Colonic mucosa (tissue), 4 donors: Measurements from ENCODE around the gene PABPC1L2A. TPM values are rescaled to one million over a fixed set of nuclear protein-coding genes. Genes with fewer than 3 reads are reported as not detected.
"Not testable (repeated sequence)": the region's sequence is repeated elsewhere in the genome, so short reads cannot be mapped to it uniquely, and the experiment has no call there.

ENCODE experiments used
- DNase-seq: peaks from one replicate; pipeline ENCODE4 v3.0.0-alpha.2; 2020
- H3K27ac ChIP-seq: fragments of 200-600 bp; one replicate; pipeline ENCODE4 v1.8.0; 2021
- H3K27me3 ChIP-seq: fragments of 200-600 bp; one replicate; pipeline ENCODE4 v1.8.0; 2021
- H3K36me3 ChIP-seq: fragments of 200-600 bp; one replicate; pipeline ENCODE4 v1.8.0; 2021
- H3K4me1 ChIP-seq: fragments of 200-600 bp; one replicate; pipeline ENCODE4 v1.8.0; 2021; ENCODE audit warnings: mild to moderate bottlenecking
- H3K4me3 ChIP-seq: fragments of 200-600 bp; one replicate; pipeline ENCODE4 v1.8.0; 2021
- H3K9ac ChIP-seq, 2 donors: one replicate each; pipeline ENCODE4 v1.7.0; 2013; ENCODE audit warnings: control low read depth in 2 of 2, low read depth in 2 of 2, low read length in 2 of 2
- H3K9me3 ChIP-seq: fragments of 200-600 bp; one replicate; pipeline ENCODE4 v1.8.0; 2021
- CTCF ChIP-seq: fragments of 200-600 bp; IDR thresholded peaks from one replicate; pipeline ENCODE4 v1.8.0; 2022; ENCODE audit warnings: antibody characterized with exemption, mild to moderate bottlenecking
- intact Hi-C: fragments of 100-400 bp; cut with DNase I; formaldehyde crosslinking; loops from one replicate; pipeline ENCODE4 v1.14.1; 2022
- total RNA-seq, 2 donors: library from RNA; stranded (reverse); fragmentation: NEBNext Ultra II Directional in 1 of 2; extraction: Animal tissue kit (Norgen Biotek cat#: 25700) in 1 of 2; gene quantifications; one replicate each; pipeline ENCODE4 v1.2.1, GENCODE V29; 2021
- donor health status: healthy.
- donor health status: DM: no; HTN: no; CAD: no.
- donor health status: DM: no; HTN: no; CAD: no.

Gene PABPC1L2A
- total RNA-seq, 2 donors from 2014 or later: not detected

DNA sequence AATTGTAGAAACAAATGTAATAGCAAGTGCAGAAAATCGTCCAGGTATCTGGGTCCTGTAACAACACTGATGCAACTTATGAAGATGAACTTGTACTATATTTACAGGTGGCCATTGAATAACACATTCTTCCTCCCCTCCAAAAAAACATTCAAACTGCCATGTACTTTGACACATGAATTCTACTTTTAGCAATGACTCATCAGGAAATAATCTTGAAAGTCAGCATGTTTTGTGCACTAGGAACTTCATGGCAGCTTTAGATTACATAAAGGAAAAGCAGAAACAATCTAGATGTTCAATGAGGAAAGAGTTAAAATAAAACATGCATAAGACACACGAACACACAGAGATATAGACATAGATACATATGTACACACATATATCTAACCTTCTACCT lies 2.5 kb downstream of the PABPC1L2A start:
- no peak for TF ChIP-seq CTCF
- Histone ChIP-seq H3K27me3 (peaks cover 7% of the 10 kb centered on the region), H3K4me3 (no peak overlapping the region), H3K27ac (no peak overlapping the region), H3K9me3 (no peaks in the 10 kb centered on the region), H3K36me3 (no peaks in the 10 kb centered on the region), H3K9ac (no peak overlapping the region), H3K4me1 (no peaks in the 10 kb centered on the region)
- no peak for DNase-seq
- intact Hi-C loops: no loop called here

GRCh38 chrX:73069365-73070035 lies 9.8 kb downstream of the PABPC1L2A start:
- Histone ChIP-seq H3K9ac (no peak overlapping the region), H3K27ac (no peak overlapping the region), H3K36me3 (no peaks in the 10 kb centered on the region), H3K27me3 (no peaks in the 10 kb centered on the region), H3K4me3 (no peak overlapping the region), H3K4me1 (no peaks in the 10 kb centered on the region), H3K9me3 (no peaks in the 10 kb centered on the region)
- no peak for TF ChIP-seq CTCF
- intact Hi-C loops: no loop called here
- no peak for DNase-seq

- no peak overlapping the region for H3K27ac ChIP-seq
- H3K27me3 ChIP-seq: no peaks in the 10 kb centered on the region
- H3K9ac ChIP-seq: no peak overlapping the region
- no peaks in the 10 kb centered on the region for H3K9me3 ChIP-seq
- no peak overlapping the region for H3K4me3 ChIP-seq
- no peak for DNase-seq
- TF ChIP-seq CTCF: no peak
- intact Hi-C loops: no loop called here
- no peaks in the 10 kb centered on the region for H3K4me1 ChIP-seq
- no peaks in the 10 kb centered on the region for H3K36me3 ChIP-seq
Observed at GRCh38 chrX:73068467-73069364, 10.6 kb downstream of the PABPC1L2A start.

GRCh38 chrX:73067761-73068466 lies 11.4 kb downstream of the PABPC1L2A start:
- H3K36me3 ChIP-seq, intact Hi-C loops, H3K27me3 ChIP-seq, H3K9ac ChIP-seq, H3K4me1 ChIP-seq, H3K4me3 ChIP-seq, DNase-seq, H3K27ac ChIP-seq, H3K9me3 ChIP-seq: not testable (repeated sequence)

DNA sequence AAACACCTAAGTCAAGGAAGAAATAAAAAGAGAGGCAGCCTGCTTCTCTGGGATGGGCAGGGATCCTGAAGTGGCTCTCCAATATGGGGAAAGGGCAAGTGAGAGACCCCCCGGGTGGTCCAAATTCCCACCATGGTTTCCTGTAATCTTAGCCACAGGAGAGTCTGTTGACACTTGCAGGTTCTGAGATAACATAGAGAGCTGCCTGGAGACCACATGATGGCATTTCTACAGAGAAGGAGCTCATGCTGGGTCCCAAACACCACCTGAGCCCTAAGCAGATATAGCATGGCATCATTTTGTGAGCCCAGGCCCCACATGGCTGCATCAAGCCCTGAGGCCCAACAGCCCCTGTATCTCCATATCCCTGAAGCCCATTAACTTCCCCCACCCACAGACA lies 50.4 kb downstream of the PABPC1L2A start:
- no peaks in the 10 kb centered on the region for H3K36me3 ChIP-seq
- DNase-seq: no peak
- intact Hi-C loops: no loop called here

More for the DNA sequence above, 50.4 kb downstream of the PABPC1L2A start:
- no peak for TF ChIP-seq CTCF
- H3K9ac ChIP-seq: no peak overlapping the region
- H3K27ac ChIP-seq: no peak overlapping the region
- no peaks in the 10 kb centered on the region for H3K27me3 ChIP-seq
- no peaks in the 10 kb centered on the region for H3K9me3 ChIP-seq
- H3K4me3 ChIP-seq: no peak overlapping the region
- H3K4me1 ChIP-seq: no peaks in the 10 kb centered on the region

Other genes with a start within 250 kb of the PABPC1L2A start
- gene FAM236C, start 166.9 kb downstream of the PABPC1L2A start, total RNA-seq: not detected
- gene FAM236A, start 141.3 kb downstream of the PABPC1L2A start, total RNA-seq: not detected
- under 1 TPM in 1 of 2 donors, not detected in 1; 0.27 TPM for gene DMRTC1, start 135.7 kb downstream of the PABPC1L2A start, total RNA-seq
- not detected for gene PABPC1L2B, start 76.6 kb downstream of the PABPC1L2A start, total RNA-seq
- 1 to 10 TPM; 1.8 to 2.1 TPM for gene NAP1L2, start 135.3 kb upstream of the PABPC1L2A start, total RNA-seq